Measurements from ENCODE around the gene AMELX.

AMELX gene

DNA sequence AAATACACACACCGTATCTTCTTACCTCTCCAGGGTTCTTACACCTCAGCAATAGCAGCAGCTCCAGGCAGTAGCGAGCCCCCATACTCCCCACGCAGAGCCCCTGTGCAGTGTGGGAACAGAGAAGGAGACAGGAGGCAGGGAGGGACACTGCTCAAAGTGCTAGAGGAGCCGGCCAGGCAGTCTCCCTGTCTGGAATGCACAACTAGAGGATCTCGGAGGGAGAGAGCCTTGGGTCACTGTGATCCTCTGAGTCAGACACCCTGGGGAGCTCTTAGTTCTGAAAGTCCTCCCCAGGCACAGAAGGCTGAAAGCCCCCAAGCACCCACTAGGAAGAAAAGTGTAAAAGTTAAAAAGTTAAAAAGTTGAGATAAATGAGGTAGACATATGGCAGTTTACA is 16.0 kb downstream of the AMELX start:
- DNase-seq: no peak

DNA sequence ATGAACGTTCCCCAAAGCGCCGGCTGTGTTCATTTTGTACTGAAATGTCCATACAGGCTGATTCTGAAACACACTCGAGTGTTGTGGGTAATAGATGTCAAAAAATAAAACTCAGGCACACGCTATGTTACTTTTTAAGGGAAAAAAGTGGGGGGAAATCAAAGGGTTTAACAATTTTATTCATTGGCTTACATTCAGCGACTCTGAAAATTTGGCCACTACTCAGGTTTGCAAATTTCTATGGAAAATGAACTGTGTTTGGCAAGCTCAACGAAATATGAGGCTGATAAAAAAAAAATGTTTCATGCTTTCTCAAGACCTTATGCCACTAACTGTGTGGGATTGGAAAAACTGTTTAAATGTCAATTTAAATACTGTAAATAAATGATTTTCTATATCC is 18.5 kb downstream of the AMELX start:
- DNase-seq: no peak

DNA sequence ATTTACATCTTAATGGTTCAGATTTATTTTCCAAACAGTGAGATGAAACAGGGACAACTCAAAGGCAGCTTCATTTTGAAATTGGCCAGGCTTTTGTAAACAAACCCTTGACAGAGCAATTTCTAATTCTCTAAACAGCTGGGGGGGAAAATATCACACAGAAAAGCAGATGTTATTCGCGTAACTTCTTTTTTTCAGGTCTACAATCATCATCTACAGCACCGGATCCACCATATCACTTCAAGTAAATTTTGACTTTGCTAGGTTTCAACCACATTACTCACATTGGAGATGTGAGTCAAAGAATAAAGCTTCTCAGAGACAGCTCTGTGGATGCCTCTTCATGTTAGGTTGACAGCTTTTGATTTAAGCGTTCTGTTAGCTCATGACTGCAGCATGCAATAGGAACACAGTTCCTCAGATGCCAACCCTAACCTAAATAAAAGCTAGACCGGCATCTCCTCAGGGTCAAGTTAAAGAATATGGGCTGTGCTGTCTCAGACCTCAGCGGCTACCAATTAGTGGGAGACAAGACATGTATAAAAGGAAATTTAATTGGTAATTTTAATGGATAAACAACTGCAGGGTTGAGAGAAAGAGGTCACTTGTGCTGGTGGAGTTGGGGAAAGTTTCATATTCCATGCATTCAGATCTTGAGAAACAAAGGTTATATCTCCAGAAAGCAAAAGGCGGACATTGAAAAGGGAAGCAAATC is 26.8 kb downstream of the AMELX start:
- no peak for DNase-seq

DNA sequence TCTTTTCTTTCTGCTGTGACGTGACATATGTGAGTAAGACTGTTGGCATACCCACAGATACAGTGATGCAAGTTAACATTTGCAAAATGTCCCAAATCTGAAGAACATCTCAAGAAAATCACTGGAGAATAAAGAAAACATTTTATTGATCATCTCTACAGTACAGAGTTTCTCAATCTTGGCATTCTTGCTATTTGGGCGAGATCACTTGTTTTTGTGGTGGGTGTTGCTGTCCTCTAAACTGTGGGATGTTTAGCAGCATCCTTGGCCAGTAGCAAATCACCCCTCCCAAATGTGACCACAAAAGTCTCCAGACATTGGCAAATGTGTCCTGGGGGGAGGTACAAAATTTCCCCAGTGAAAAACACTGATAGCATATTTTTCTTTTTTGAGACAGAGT is 28.8 kb downstream of the AMELX start:
- DNase-seq: no peak

DNA sequence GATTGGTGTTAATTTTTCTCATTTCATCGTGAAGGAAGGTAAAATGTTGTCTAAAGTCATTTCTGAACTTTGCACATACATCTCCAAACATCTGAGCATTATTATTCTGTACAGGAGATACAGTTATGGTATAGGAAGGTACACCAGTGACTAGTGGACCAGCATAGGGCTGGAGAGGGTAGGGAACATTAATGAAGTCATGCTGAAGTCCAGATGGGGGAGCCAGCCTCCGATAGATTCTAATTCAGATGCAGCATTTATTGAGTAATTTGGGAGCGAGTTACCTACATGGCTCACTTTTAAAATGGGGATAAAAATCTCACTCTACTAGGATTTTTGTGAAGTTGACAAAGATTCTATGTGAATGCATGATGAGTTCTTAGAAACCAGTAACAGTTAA is 34.9 kb downstream of the AMELX start:
- no peak for DNase-seq

DNA sequence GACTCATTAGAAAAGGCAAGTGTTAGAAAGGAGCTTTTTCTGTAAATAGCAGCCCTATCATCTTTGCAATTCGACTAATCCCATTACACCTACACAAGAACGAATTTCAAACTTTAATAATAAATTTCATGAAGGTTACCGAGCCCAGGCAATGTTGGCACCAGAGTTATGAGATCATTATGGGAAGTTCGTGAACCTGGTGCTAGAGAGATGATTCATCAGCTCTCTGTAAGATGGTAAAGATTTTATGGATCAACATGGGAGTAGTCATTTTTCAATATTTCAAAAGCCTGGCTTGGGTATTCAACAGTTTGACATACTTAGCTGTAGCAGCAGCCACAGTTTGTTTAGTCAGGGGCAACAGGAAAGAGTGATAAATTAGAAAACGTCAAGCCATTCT is 35.8 kb downstream of the AMELX start:
- no peak for DNase-seq

DNA sequence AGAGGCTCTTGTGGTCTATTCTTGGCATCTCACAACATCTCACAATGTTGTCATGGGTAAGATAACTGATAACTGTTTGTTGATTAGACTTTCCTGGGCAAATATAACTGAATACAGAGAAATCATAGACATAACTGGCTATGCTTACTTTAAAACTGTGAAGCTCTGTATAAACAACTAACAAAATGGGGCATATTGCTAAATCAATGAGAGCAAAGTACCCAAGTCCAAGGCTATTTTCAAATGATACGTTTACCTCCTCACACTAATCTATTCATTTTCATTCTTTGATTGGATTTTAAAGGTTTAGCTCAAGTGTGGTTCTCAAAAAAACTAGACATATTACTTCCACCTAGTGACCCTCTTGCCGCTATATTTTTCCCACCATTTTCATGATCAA is 38.6 kb downstream of the AMELX start:
- DNase-seq: no peak

DNA sequence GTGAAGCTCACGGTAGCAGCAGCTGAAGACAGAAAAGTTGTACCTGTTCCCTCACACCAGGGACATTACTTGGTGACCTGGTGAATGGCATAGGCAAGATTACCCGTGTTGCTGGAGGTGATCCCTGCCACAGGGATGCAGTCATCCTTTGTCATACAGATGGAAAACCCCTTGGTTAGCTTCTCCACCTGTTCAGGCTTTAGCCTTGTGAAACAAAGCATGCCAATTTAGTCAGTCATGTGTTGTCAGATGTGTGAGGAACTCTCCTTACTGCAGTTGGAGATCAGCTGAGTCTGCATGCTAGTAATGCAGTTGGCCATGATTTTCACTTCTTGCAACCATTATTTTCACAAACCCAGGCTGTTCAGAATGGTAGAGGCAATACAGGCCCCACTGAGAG is 41.0 kb downstream of the AMELX start:
- no peak for DNase-seq

DNA sequence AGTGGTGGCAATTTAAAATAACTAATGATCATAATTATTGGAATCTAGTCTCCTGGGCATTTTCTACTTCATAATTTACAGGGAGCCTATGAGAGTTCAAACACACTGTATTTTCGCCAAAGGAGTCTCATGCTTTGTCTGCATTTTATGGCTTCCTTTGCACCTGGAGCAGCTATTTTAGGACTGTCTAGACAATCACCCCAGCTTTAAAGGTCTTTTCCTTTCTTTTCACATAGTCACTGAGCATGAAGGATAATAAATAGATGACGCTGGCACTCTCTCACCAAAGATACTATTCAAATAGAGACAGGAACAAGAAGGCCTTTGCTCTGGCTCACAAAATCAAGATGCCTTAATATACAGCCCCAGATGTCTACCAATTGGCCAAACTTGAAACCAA is 43.0 kb downstream of the AMELX start:
- DNase-seq: no peak

DNA sequence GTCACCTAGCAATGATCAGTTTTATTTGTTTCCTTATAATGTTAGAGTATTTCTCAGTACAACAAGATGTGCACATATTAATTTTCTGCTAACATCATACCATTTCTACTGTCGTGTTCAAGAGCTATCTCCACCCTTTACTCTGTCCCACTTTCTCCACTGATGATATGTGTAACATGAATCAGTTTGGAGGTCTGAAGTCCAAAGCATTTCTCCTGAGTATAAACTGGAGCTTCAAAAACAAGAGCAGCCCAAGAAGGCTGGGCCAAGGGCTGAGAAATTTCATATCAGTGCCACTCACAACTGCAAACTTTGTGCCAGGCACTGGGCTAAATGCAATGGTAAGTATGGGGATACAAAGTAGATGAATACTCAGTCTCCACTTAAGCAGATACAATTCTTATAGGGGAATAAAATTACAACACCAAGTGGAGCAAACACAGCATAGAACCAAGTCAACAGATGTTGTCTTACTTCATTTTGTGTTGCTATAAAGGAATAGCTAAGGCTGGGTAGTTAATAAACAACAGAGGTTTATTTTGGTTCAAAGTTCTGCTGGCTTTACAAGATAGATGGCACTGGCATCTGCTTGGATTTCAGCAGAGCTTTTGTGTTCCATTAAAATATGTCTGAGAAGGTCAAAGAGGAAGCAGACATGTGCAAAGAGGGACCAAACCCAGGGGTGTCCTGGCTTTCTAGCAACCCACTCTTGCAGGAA is 44.2 kb downstream of the AMELX start:
- no peak for DNase-seq

DNA sequence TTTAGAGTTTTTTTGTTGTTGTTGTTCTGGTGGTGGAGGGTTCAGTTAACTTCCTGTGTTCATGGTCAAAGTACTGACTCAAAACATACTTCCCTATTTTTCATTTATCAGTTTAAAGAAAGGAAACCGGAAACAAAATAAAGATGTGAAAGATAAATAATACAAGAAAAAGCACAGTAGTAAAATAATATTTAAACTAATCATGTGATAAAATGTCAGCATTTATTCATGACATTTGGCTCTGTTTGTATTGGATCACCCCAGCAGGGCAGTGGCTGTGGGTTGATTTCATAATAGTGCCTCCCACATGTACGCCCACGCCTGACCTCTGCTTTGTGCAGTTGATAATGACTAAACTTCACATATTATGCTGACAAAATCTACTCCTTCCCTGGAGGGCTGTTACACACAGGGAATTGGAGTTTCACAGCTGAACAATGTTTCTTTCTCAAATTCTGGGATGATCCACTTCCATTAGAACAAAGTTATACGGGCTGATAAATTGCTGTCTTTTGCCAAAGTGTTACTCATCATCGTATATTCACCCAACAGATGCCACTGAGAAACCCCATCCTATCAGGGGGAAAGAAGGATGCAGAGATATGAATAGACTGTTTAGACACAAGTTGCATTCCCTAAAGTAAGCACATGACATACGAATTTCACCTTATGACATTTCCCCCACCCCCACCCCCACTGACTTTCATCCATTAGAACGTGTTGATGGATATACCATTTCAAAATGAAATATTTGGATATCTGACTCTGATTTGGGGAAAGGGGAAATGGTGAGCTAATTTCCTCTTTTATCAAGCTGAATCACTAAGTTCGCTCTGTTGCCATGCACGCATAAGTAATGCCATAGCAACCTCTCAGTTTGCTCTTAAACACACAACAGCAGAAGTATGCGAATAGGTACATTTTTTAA is 48.3 kb downstream of the AMELX start:
- peak in 1 of 51 donors; percentile 0 for DNase-seq

DNA sequence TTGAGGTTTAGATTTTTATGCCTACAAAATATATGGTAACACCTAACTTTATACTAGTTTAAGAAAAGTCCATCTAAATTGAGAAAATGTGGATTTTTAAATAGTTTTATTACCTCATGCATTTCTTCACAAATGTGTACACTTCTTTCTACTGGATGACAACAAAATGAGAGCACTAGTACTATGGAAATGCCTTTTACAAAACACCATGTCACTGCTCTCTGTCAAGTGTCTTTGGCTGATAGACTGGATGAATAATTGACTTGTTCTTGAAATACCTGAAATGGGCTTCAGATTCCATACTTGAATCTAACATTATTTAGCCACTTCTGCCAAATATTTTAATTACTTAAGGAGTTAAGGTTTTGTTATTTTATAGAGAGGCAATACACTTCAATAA is 49.5 kb downstream of the AMELX start:
- DNase-seq: no peak

DNA sequence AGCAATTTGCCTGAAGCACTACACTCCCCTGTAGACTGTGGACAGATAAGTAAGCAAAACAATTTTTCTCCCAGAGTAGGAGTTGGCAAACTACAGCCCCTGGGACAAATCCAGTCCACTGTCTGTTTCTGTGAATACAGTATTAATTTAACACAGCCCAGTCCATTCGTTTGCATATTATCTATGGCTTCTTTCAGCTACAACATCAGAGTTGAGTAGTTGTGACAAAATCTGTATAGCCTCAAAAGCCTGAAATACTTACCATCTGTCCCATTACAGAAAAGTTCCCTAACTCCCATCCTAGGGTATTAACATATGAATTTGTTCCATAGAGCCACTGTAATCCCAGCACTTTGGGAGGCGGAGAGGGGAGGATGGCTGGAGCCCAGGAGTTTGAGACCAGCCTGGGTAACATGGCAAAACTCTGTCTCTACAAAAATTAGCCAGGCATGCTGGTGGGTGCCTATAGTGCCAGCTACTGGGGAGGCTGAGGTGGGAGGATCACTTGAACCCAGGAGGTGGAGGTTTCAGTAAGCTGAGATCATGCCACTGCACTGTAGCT is 53.0 kb downstream of the AMELX start:
- DNase-seq: no peak

DNA sequence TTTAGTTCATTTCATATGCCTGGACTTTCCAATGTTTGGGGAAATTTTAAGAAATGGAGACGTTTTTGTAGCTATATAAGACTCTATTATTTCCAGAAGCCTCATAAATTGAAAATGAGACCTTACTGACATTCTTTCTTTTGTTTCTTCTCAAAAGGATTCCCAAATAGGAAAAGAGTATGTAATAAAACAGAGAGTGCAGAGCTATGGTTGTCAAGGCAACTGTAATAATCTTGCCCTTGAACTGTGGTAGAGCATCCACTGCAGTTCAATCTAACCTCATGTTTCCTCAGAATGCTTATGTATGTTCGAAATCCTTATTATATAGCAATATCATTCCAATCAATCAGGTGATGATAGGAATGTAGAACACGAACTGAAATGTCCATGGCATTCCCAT is 54.1 kb downstream of the AMELX start:
- no peak for DNase-seq

DNA sequence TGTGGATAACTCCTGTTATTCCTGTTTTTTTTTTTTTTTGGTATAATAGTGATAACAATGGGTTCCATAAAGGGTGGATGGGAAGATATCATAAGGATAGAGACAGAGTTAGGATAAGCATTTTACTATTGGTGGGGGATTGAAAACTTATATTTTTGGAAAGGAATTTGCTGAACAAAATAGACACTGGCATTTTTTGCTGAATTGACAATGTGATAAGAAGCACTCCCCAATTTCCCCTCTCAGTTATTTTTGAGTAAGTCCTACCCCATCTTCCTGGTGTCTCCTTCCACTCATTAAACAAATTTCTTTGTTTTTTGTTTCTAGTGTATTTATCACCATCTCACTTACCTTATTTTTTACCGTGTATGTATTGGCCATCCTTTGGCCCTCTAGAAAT is 55.8 kb downstream of the AMELX start:
- no peak for DNase-seq

DNA sequence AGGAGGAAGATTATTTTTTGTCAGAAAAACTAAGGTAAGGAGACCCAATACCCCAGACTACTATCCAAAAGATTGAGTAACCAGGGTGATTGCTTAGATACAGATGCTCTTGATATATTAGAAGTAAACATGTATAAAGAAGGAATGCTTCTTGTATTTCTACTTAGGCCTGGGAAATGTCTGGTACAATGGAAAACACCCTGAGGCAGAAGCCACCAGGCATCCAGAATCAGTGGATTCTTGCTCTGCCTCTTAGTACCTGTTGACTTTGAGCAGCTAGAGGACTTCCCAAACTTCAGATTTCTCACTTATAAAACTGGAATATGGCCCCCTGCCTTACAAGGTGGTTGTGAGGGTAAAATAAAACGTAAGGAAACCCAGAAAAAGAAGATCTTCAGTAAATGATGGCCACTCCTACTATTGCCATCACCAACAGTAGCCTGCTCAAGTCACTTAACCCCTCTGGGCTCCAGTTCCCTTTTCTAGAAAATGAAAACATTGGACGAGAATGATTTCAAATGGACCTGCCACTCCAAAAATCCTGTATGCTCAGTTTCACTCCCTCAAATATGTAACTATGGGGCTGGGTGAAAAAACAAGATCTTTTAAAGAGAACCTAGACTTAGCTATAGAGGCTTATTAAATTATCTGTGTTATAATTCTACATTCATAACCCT is 56.6 kb downstream of the AMELX start:
- DNase-seq: no peak

All from hypothalamus (tissue), 51 donors.